ENCODE data around the gene FBXO31. TPM values are rescaled to one million over a fixed set of nuclear protein-coding genes. Genes with fewer than 3 reads are reported as not detected.

The FBXO31 gene
- total and polyA plus RNA-seq, 10 of the 15 experiments (the other 5 are each of a cell fraction or from before 2014, with no cell fraction given), result 0.19 to 33.1 (median 10.3) TPM

DNA sequence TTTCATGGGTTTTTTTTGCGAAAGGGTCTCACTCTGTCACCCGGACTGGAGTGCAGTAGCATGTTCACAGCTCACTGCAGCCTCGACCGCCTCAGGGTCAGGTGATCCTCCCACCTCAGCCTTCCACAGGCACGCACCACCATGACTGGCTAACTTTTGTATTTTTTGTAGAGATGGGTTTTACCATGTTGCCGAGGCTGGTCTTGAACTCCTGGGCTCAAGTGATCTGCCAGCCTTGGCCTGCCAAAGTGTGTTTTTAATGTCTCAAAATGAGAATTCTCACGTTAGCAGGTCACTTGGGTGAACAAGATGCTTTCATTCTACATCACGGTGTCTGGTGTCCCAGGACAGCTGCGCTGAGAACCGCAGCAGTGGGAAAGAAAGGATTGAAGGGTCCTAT, 3.2 kb downstream of the FBXO31 start (continued):
- TF ChIP-seq RAD51 (IDR thresholded peaks at IDR 0.05), result no peak
- TF ChIP-seq ZSCAN29 (IDR thresholded peaks at IDR 0.05), result no peak
- no peak for TF ChIP-seq RFX5 (IDR thresholded peaks at IDR 0.05; ENCODE audit: low read depth, low read length)
- TF ChIP-seq, protein P1, sequence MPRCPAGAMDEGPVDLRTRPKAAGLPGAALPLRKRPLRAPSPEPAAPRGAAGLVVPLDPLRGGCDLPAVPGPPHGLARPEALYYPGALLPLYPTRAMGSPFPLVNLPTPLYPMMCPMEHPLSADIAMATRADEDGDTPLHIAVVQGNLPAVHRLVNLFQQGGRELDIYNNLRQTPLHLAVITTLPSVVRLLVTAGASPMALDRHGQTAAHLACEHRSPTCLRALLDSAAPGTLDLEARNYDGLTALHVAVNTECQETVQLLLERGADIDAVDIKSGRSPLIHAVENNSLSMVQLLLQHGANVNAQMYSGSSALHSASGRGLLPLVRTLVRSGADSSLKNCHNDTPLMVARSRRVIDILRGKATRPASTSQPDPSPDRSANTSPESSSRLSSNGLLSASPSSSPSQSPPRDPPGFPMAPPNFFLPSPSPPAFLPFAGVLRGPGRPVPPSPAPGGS (IDR thresholded peaks at IDR 0.05; ENCODE audit: borderline replicate concordance, insufficient read depth, low read depth, low read length, poor library complexity, severe bottlenecking), result peak; percentile 48
- peak; percentile 50; the same call in 1 of the 2 replicates for TF ChIP-seq TCF12 (IDR thresholded peaks at IDR 0.05; ENCODE audit: low read depth, low read length)
- TF ChIP-seq, protein P2, sequence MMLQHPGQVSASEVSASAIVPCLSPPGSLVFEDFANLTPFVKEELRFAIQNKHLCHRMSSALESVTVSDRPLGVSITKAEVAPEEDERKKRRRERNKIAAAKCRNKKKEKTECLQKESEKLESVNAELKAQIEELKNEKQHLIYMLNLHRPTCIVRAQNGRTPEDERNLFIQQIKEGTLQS (IDR thresholded peaks at IDR 0.05; ENCODE audit: borderline replicate concordance, extremely low read depth, low read depth, low read length), result no peak
- no peak for TF ChIP-seq RCOR1 (conservative IDR thresholded peaks at IDR 0.05; ENCODE audit: low read depth, low read length)
- peak; percentile 10; the same call in 1 of the 2 replicates for TF ChIP-seq NFIC (IDR thresholded peaks at IDR 0.05; ENCODE audit: low read depth, low read length)
- no peak for TF ChIP-seq ESRRA (IDR thresholded peaks at IDR 0.05; ENCODE audit: low read length)
- TF ChIP-seq CREM (IDR thresholded peaks at IDR 0.05; ENCODE audit: low read depth), result 0 out of 2 replicates have a peak, but pooled peaks have one; percentile 20
- TF ChIP-seq, protein P3, sequence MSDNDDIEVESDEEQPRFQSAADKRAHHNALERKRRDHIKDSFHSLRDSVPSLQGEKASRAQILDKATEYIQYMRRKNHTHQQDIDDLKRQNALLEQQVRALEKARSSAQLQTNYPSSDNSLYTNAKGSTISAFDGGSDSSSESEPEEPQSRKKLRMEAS (IDR thresholded peaks at IDR 0.05; ENCODE audit: low read depth, low read length), result no peak
- TF ChIP-seq ZBED1 (IDR thresholded peaks at IDR 0.05; ENCODE audit: borderline replicate concordance), result no peak
- no peak for TF ChIP-seq IKZF2 (IDR thresholded peaks at IDR 0.05)
